Central memory CD8-positive, alpha-beta T cell (primary cell): ENCODE measurements around the gene NUDT13.

Experiments
- ATAC-seq: fragments of 150-1000 bp; cut with Tn5 transposase; replicated peaks from 2 replicates; pipeline ENCODE4 v1.10.0; 2022; ENCODE audit warnings: mild to moderate bottlenecking, moderate FRiP score, moderate number of reproducible peaks; ENCODE audit not compliant: poor library complexity, severe bottlenecking; ENCODE audit errors: extremely low read depth
- DNase-seq, 2 donors: peaks; one replicate each; pipeline ENCODE4 v3.0.0; 2021; ENCODE audit warnings: low spot score in 2 of 2
- H3K27ac Mint-ChIP-seq: one replicate; pipeline ENCODE4 v1.8.0; 2022; ENCODE audit warnings: low read depth, mild to moderate bottlenecking, moderate library complexity, mixed read lengths
- H3K27me3 Mint-ChIP-seq: one replicate; pipeline ENCODE4 v1.8.0; 2022; ENCODE audit warnings: mixed read lengths
- H3K36me3 Mint-ChIP-seq: one replicate; pipeline ENCODE4 v1.8.0; 2022; ENCODE audit warnings: mild to moderate bottlenecking, moderate library complexity, mixed read lengths; ENCODE audit not compliant: insufficient read depth
- H3K4me1 Mint-ChIP-seq: one replicate; pipeline ENCODE4 v1.8.0; 2022; ENCODE audit warnings: mixed read lengths
- H3K4me3 Mint-ChIP-seq: one replicate; pipeline ENCODE4 v1.8.0; 2022; ENCODE audit warnings: mild to moderate bottlenecking, moderate library complexity, mixed read lengths
- H3K9me3 Mint-ChIP-seq: one replicate; pipeline ENCODE4 v1.8.0; 2022; ENCODE audit warnings: mixed read lengths

NUDT13 gene

GRCh38 chr10:73152009-73152408 is 41.8 kb downstream of the NUDT13 start:
- no peak for ATAC-seq
- no peaks in the 10 kb centered on the region for H3K27me3 Mint-ChIP-seq
- no peak overlapping the region for H3K27ac Mint-ChIP-seq
- DNase-seq, result no peak
- H3K4me3 Mint-ChIP-seq, result no peak overlapping the region
- no peaks in the 10 kb centered on the region for H3K4me1 Mint-ChIP-seq
- H3K36me3 Mint-ChIP-seq, result peaks cover 68% of the 10 kb centered on the region
- no peaks in the 10 kb centered on the region for H3K9me3 Mint-ChIP-seq

- no peaks in the 10 kb centered on the region for H3K9me3 Mint-ChIP-seq
- H3K4me1 Mint-ChIP-seq, result peaks cover 8% of the 10 kb centered on the region
- H3K27ac Mint-ChIP-seq, result no peak overlapping the region
- H3K36me3 Mint-ChIP-seq, result peaks cover 65% of the 10 kb centered on the region
- no peak for ATAC-seq
- DNase-seq, result no peak
- no peak overlapping the region for H3K4me3 Mint-ChIP-seq
- no peaks in the 10 kb centered on the region for H3K27me3 Mint-ChIP-seq
Observed at GRCh38 chr10:73156054-73156453, 45.8 kb downstream of the NUDT13 start.

GRCh38 chr10:73159038-73159648 is 48.9 kb downstream of the NUDT13 start:
- H3K27ac Mint-ChIP-seq, result no peak overlapping the region
- no peak for ATAC-seq

GRCh38 chr10:73161079-73161478 is 50.8 kb downstream of the NUDT13 start:
- peak overlapping the region; percentile 64 for H3K27ac Mint-ChIP-seq
- ATAC-seq, result no peak

More at GRCh38 chr10:73159038-73159648, 48.9 kb downstream of the NUDT13 start:
- Mint-ChIP-seq H3K9me3 (no peaks in the 10 kb centered on the region), H3K4me3 (no peak overlapping the region), H3K4me1 (peaks cover 28% of the 10 kb centered on the region), H3K27me3 (no peaks in the 10 kb centered on the region), H3K36me3 (peaks cover 57% of the 10 kb centered on the region)
- peak; percentile 30 to 34 for DNase-seq

GRCh38 chr10:73161662-73162061 is 51.4 kb downstream of the NUDT13 start:
- H3K27ac Mint-ChIP-seq, result no peak overlapping the region

More at GRCh38 chr10:73161079-73161478, 50.8 kb downstream of the NUDT13 start:
- Mint-ChIP-seq H3K9me3 (no peaks in the 10 kb centered on the region), H3K36me3 (peaks cover 47% of the 10 kb centered on the region), H3K4me1 (peaks cover 39% of the 10 kb centered on the region), H3K27me3 (no peaks in the 10 kb centered on the region), H3K4me3 (no peak overlapping the region)
- no peak for DNase-seq

GRCh38 chr10:73163096-73163495 is 52.8 kb downstream of the NUDT13 start:
- ATAC-seq, result no peak

More at GRCh38 chr10:73161662-73162061, 51.4 kb downstream of the NUDT13 start:
- DNase-seq (no peak), ATAC-seq (no peak)
- peaks cover 45% of the 10 kb centered on the region for H3K4me1 Mint-ChIP-seq
- H3K27me3 Mint-ChIP-seq, result no peaks in the 10 kb centered on the region
- H3K9me3 Mint-ChIP-seq, result no peaks in the 10 kb centered on the region
- H3K4me3 Mint-ChIP-seq, result no peak overlapping the region
- H3K36me3 Mint-ChIP-seq, result peaks cover 46% of the 10 kb centered on the region

GRCh38 chr10:73166972-73167371 is 56.7 kb downstream of the NUDT13 start:
- no peak for DNase-seq
- H3K9me3 Mint-ChIP-seq, result no peaks in the 10 kb centered on the region
- peak overlapping the region; percentile 100 for H3K27ac Mint-ChIP-seq
- no peak for ATAC-seq
- H3K4me3 Mint-ChIP-seq, result peak overlapping the region; percentile 93
- peaks cover 48% of the 10 kb centered on the region for H3K4me1 Mint-ChIP-seq
- H3K36me3 Mint-ChIP-seq, result peaks cover 35% of the 10 kb centered on the region
- H3K27me3 Mint-ChIP-seq, result no peaks in the 10 kb centered on the region

More at GRCh38 chr10:73163096-73163495, 52.8 kb downstream of the NUDT13 start:
- DNase-seq, result no peak
- Mint-ChIP-seq H3K9me3 (no peaks in the 10 kb centered on the region), H3K36me3 (peaks cover 41% of the 10 kb centered on the region), H3K27ac (no peak overlapping the region), H3K4me3 (no peak overlapping the region), H3K27me3 (no peaks in the 10 kb centered on the region), H3K4me1 (peaks cover 60% of the 10 kb centered on the region)

- no peaks in the 10 kb centered on the region for H3K9me3 Mint-ChIP-seq
- peak overlapping the region; percentile 93 for H3K4me3 Mint-ChIP-seq
- DNase-seq (peak in 1 of 2 donors; percentile 10), ATAC-seq (peak; percentile 17)
- H3K36me3 Mint-ChIP-seq, result peaks cover 31% of the 10 kb centered on the region
- no peaks in the 10 kb centered on the region for H3K27me3 Mint-ChIP-seq
- peak overlapping the region; percentile 100 for H3K27ac Mint-ChIP-seq
- H3K4me1 Mint-ChIP-seq, result peaks cover 43% of the 10 kb centered on the region
Observed at GRCh38 chr10:73167458-73167782, 57.2 kb downstream of the NUDT13 start.

- H3K36me3 Mint-ChIP-seq, result peaks cover 26% of the 10 kb centered on the region
- no peaks in the 10 kb centered on the region for H3K27me3 Mint-ChIP-seq
- H3K27ac Mint-ChIP-seq, result peak within 1 kb of the TSS; percentile 100
- H3K4me1 Mint-ChIP-seq, result peaks cover 38% of the 10 kb centered on the region
- H3K4me3 Mint-ChIP-seq, result peak within 1 kb of the TSS; percentile 93
- no peaks in the 10 kb centered on the region for H3K9me3 Mint-ChIP-seq
- DNase-seq, result peak; percentile 80 to 90
- ATAC-seq, result peak; percentile 92
Observed at GRCh38 chr10:73167783-73168464, 57.7 kb downstream of the NUDT13 start, which contains the start of the genes ECD and FAM149B1. Gene ECD, minus strand, starts transcription at chr10:73168008. Its CDS starts 4,071 bp downstream, at chr10:73163937. Gene FAM149B1, plus strand, starts transcription at chr10:73168119. Its CDS starts 221 bp downstream, at chr10:73168340.

GRCh38 chr10:73168465-73168803 is 58.2 kb downstream of the NUDT13 start:
- ATAC-seq, result peak; percentile 6
- peak overlapping the region; percentile 93 for H3K4me3 Mint-ChIP-seq

GRCh38 chr10:73169320-73169719 is 59.1 kb downstream of the NUDT13 start:
- Mint-ChIP-seq H3K36me3 (peaks cover 22% of the 10 kb centered on the region), H3K4me3 (no peak overlapping the region), H3K27ac (no peak overlapping the region), H3K27me3 (no peaks in the 10 kb centered on the region), H3K9me3 (no peaks in the 10 kb centered on the region), H3K4me1 (peaks cover 37% of the 10 kb centered on the region)
- ATAC-seq (no peak), DNase-seq (no peak)

More at GRCh38 chr10:73168465-73168803, 58.2 kb downstream of the NUDT13 start:
- H3K4me1 Mint-ChIP-seq, result peaks cover 37% of the 10 kb centered on the region
- H3K9me3 Mint-ChIP-seq, result no peaks in the 10 kb centered on the region
- peaks cover 25% of the 10 kb centered on the region for H3K36me3 Mint-ChIP-seq
- peak overlapping the region; percentile 100 for H3K27ac Mint-ChIP-seq
- DNase-seq, result no peak
- no peaks in the 10 kb centered on the region for H3K27me3 Mint-ChIP-seq

- H3K27ac Mint-ChIP-seq, result no peak overlapping the region
- H3K36me3 Mint-ChIP-seq, result peaks cover 13% of the 10 kb centered on the region
- ATAC-seq (no peak), DNase-seq (no peak)
- H3K4me3 Mint-ChIP-seq, result no peak overlapping the region
- H3K9me3 Mint-ChIP-seq, result no peaks in the 10 kb centered on the region
- no peaks in the 10 kb centered on the region for H3K27me3 Mint-ChIP-seq
- peaks cover 8% of the 10 kb centered on the region for H3K4me1 Mint-ChIP-seq
Observed at GRCh38 chr10:73172867-73173266, 62.6 kb downstream of the NUDT13 start.
